WERI-Rb-1 (cell line): ENCODE measurements around the gene DIAPH3.

Source experiments
- DNase-seq: peaks from one replicate; pipeline ENCODE4 v3.0.0-alpha.2; 2020
- H3K27ac ChIP-seq: fragments of 250-450 bp; sonication (Bioruptor Pico); 2 replicates; pipeline ENCODE4 v1.5.1; 2020; ENCODE audit warnings: mild to moderate bottlenecking, moderate library complexity
- H3K27me3 ChIP-seq: fragments of 250-450 bp; sonication (Bioruptor Pico); 2 replicates; pipeline ENCODE4 v1.5.1; 2021; ENCODE audit warnings: mild to moderate bottlenecking, low read depth, moderate library complexity; ENCODE audit not compliant: insufficient read depth, severe bottlenecking
- H3K36me3 ChIP-seq: fragments of 250-450 bp; sonication (Bioruptor Pico); 2 replicates; pipeline ENCODE4 v1.5.1; 2020; ENCODE audit warnings: mild to moderate bottlenecking, moderate library complexity
- H3K4me3 ChIP-seq: 2 replicates; pipeline ENCODE4 v1.5.1; 2011; ENCODE audit warnings: low read depth, mild to moderate bottlenecking, control low read depth, low read length
- H3K9me3 ChIP-seq: fragments of 250-450 bp; sonication (Bioruptor Pico); 2 replicates; pipeline ENCODE4 v1.5.1; 2021; ENCODE audit warnings: mild to moderate bottlenecking, moderate library complexity; ENCODE audit not compliant: severe bottlenecking
- CTCF ChIP-seq: IDR thresholded peaks from 2 replicates; pipeline ENCODE4 v1.5.1; 2011; ENCODE audit warnings: low read depth, mild to moderate bottlenecking, control low read depth, inconsistent platforms, low read length

DIAPH3 gene

DNA sequence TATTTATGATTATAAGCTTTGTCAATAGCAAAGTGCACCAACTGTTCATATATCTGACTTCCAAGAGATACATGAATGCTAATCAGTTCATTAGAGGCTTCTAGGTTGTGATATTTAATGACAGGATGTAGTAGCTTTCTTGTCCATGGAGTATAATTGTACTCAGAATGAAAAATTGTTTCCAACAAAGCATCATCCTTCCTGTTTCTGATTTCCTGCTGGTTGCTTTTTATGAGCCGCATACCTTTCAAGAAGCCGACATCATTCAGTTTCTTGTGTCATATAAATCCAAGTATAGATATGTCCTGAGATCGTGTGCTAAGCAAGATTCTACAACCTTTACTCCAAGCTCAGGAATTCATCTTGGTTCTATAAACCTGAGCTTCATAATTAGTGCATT lies 326.6 kb downstream of the DIAPH3 start:
- no peak for DNase-seq
- H3K4me3 ChIP-seq = no peak overlapping the region
- H3K9me3 ChIP-seq = no peaks in the 10 kb centered on the region
- no peak for TF ChIP-seq CTCF
- no peak overlapping the region for H3K27ac ChIP-seq
- H3K27me3 ChIP-seq = no peaks in the 10 kb centered on the region
- no peaks in the 10 kb centered on the region for H3K36me3 ChIP-seq

DNA sequence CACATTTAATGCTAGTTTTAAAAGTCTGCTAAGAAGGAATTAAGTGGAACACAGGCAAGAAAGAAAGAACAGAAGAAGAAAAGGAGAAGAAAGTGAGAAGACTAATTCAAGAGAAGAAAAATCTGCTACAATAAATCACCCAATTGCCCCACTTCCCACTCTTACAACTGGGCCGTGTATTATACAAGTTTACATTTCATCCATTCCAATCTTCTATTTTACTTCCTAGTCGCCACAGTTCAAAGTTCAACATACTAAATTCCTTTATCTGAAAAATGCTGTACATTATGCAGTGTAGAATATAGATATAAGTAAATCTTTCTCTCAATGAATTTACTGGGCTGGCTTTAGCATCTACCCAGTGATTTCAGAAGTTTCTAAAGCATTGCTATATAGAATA lies 328.2 kb downstream of the DIAPH3 start:
- TF ChIP-seq CTCF = no peak
- no peaks in the 10 kb centered on the region for H3K27me3 ChIP-seq
- H3K9me3 ChIP-seq = no peaks in the 10 kb centered on the region
- H3K27ac ChIP-seq = no peak overlapping the region
- no peaks in the 10 kb centered on the region for H3K36me3 ChIP-seq
- no peak overlapping the region for H3K4me3 ChIP-seq
- DNase-seq = no peak

- Histone ChIP-seq H3K4me3 (no peak overlapping the region), H3K9me3 (no peaks in the 10 kb centered on the region), H3K27ac (no peak overlapping the region), H3K27me3 (no peaks in the 10 kb centered on the region), H3K36me3 (no peaks in the 10 kb centered on the region)
- DNase-seq = no peak
- no peak for TF ChIP-seq CTCF
Observed at GRCh38 chr13:59834801-59835200, 328.9 kb downstream of the DIAPH3 start.

DNA sequence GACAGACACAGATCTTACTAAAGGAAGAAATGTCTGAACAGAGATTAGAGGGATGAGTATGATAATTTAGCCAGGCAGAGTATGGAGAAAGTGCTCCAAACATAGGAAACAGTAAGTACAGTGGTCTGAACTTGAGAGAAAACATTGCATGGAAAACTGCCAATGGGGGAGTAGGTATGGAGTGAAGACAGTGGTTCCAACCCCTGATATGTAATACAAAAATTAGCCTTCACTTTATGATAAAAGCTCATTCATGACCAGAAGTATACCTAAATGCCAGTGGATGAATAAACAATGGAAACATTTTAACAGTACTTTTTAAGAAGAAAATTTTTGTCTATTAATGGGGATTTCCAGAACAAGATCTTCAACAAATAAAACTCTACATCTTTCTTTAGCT lies 334.0 kb downstream of the DIAPH3 start:
- no peak for TF ChIP-seq CTCF
- H3K9me3 ChIP-seq = no peaks in the 10 kb centered on the region

GRCh38 chr13:59823486-59823885 lies 340.2 kb downstream of the DIAPH3 start:
- H3K27me3 ChIP-seq = no peaks in the 10 kb centered on the region
- no peaks in the 10 kb centered on the region for H3K36me3 ChIP-seq
- no peak overlapping the region for H3K4me3 ChIP-seq
- H3K9me3 ChIP-seq = no peaks in the 10 kb centered on the region
- no peak for DNase-seq
- TF ChIP-seq CTCF = no peak
- H3K27ac ChIP-seq = no peak overlapping the region

More for the DNA sequence above, 334.0 kb downstream of the DIAPH3 start:
- Histone ChIP-seq H3K27me3 (no peaks in the 10 kb centered on the region), H3K27ac (no peak overlapping the region), H3K36me3 (no peaks in the 10 kb centered on the region), H3K4me3 (no peak overlapping the region)
- no peak for DNase-seq

DNA sequence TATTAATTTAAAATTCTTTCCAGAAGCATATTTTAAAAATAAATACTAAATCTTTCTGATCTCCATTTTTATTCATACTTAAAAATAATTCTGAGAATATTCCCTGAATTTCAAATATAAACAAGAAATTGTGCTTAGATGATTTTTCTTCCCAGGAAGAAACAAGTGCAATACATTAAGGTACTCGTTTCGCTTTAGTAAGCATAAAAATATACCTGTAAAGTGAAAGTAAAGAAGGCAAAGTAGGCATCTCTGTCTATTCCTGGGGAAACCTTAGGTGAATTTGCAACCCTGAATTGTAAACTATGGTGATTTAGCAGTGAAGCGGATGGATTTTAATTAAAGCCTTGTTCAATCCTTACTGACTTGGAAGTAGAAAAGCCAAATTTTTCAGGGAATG lies 354.2 kb downstream of the DIAPH3 start:
- Histone ChIP-seq H3K9me3 (no peaks in the 10 kb centered on the region), H3K36me3 (no peaks in the 10 kb centered on the region), H3K27me3 (no peaks in the 10 kb centered on the region), H3K27ac (no peak overlapping the region), H3K4me3 (no peak overlapping the region)
- TF ChIP-seq CTCF = no peak
- DNase-seq = no peak
